PFSK-1 (cell line): ENCODE results near the gene ZNF669.

Source experiments
- FOXP2 ChIP-seq: optimal IDR thresholded peaks from 2 replicates; pipeline ENCODE3; 2011; ENCODE audit warnings: borderline replicate concordance, control low read depth, inconsistent platforms; ENCODE audit not compliant: insufficient read depth; ENCODE audit errors: extremely low read length, extremely low read depth
- POLR2AphosphoS5 ChIP-seq: IDR thresholded peaks from 2 replicates; pipeline ENCODE4 v1.6.1; 2012; ENCODE audit warnings: low read depth, mild to moderate bottlenecking, control low read depth, low read length, moderate library complexity
- SIN3A ChIP-seq: IDR thresholded peaks from 2 replicates; pipeline ENCODE4 v1.6.1; 2012; ENCODE audit warnings: mild to moderate bottlenecking, low read length, moderate library complexity, borderline replicate concordance; ENCODE audit not compliant: insufficient read depth
- TAF1 ChIP-seq: IDR thresholded peaks from 2 replicates; pipeline ENCODE4 v1.6.1; 2012; ENCODE audit warnings: low read length, control low read depth, borderline replicate concordance; ENCODE audit not compliant: insufficient read depth
- TF ChIP-seq, protein P1 (sequence below), 2 experiments: IDR thresholded peaks; 2 replicates each; pipeline versions ENCODE4 v1.6.1 to v1.8.0; 2011 to 2012; ENCODE audit warnings: low read depth in 2 of 2, low read length in 2 of 2, control low read depth in 1 of 2, inconsistent platforms in 1 of 2, mild to moderate bottlenecking in 1 of 2, moderate library complexity in 1 of 2; ENCODE audit not compliant: insufficient read depth in 1 of 2

Gene ZNF669

DNA sequence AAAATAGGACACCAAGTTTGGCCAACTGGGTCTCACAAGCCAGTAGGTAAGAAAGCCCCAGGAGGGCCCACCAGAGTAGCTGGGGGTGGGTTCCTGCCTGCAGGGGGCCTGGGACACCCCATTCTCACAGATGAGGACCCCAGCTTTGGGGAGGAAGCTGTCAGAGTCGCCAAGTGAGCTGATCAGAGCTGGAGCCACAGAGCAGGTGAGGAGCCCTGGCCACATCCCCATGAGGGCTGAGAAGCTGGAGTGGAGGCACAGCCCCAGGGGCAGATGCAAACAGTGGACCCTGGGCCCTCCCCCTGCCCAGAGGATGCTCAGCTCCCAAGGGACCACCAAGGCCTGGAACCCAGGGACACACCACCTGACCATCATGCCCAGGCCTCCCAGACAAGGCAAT lies 16.9 kb downstream of the ZNF669 start:
- TF ChIP-seq SIN3A (no peak), FOXP2 (no peak), TAF1 (no peak), POLR2AphosphoS5 (no peak)
- TF ChIP-seq, protein P1, sequence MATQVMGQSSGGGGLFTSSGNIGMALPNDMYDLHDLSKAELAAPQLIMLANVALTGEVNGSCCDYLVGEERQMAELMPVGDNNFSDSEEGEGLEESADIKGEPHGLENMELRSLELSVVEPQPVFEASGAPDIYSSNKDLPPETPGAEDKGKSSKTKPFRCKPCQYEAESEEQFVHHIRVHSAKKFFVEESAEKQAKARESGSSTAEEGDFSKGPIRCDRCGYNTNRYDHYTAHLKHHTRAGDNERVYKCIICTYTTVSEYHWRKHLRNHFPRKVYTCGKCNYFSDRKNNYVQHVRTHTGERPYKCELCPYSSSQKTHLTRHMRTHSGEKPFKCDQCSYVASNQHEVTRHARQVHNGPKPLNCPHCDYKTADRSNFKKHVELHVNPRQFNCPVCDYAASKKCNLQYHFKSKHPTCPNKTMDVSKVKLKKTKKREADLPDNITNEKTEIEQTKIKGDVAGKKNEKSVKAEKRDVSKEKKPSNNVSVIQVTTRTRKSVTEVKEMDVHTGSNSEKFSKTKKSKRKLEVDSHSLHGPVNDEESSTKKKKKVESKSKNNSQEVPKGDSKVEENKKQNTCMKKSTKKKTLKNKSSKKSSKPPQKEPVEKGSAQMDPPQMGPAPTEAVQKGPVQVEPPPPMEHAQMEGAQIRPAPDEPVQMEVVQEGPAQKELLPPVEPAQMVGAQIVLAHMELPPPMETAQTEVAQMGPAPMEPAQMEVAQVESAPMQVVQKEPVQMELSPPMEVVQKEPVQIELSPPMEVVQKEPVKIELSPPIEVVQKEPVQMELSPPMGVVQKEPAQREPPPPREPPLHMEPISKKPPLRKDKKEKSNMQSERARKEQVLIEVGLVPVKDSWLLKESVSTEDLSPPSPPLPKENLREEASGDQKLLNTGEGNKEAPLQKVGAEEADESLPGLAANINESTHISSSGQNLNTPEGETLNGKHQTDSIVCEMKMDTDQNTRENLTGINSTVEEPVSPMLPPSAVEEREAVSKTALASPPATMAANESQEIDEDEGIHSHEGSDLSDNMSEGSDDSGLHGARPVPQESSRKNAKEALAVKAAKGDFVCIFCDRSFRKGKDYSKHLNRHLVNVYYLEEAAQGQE (IDR thresholded peaks at IDR 0.05; ENCODE audit: insufficient read depth in 1 of 2, low read depth in 2 of 2, low read length in 2 of 2), result no peak

DNA sequence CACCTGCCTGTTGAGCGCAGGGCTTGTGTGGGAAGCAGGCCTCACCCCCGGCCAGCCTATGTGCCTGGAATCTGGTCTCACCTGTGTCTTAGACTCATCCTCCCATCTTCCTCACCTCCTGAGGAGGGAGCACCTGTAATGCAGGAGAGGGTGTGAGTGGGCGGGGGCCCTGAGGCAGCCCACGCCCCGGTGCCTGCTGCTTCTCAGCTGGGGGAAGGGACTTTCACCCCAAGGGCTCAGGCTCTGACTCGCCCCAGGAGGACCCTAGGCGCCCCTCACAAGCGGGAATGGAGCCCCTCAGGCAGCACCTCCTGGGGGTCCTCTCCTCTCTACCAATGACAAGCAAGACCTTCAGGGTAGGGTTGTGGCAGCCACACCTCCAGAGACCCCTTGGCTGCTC lies 18.8 kb downstream of the ZNF669 start:
- TF ChIP-seq TAF1, result no peak
- TF ChIP-seq SIN3A, result no peak
- no peak for TF ChIP-seq POLR2AphosphoS5
- TF ChIP-seq FOXP2, result no peak
- TF ChIP-seq, protein P1 (IDR thresholded peaks at IDR 0.05; ENCODE audit: insufficient read depth in 1 of 2, low read depth in 2 of 2, low read length in 2 of 2), result no peak

DNA sequence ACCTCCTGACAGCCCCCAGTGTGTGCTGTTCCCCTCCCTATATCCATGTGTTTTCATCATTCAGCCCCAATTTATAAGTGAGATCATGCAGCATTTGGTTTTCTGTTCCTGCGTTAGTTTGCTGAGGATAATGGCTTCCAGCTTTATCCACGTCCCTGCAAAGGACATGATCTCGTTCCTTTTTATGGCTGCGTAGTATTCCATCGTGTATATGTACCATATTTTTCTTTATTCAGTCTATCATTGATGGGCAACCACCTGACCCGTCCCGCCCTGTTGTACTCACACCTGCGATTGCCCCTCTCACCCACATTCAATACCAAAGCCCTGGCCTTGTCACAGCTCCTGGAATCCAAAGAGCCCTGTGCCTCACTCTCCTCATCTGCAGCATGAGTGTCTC lies 19.4 kb downstream of the ZNF669 start:
- no peak for TF ChIP-seq SIN3A
- no peak for TF ChIP-seq FOXP2
- TF ChIP-seq, protein P1 (IDR thresholded peaks at IDR 0.05; ENCODE audit: insufficient read depth in 1 of 2, low read depth in 2 of 2, low read length in 2 of 2), result no peak
- no peak for TF ChIP-seq POLR2AphosphoS5
- no peak for TF ChIP-seq TAF1

DNA sequence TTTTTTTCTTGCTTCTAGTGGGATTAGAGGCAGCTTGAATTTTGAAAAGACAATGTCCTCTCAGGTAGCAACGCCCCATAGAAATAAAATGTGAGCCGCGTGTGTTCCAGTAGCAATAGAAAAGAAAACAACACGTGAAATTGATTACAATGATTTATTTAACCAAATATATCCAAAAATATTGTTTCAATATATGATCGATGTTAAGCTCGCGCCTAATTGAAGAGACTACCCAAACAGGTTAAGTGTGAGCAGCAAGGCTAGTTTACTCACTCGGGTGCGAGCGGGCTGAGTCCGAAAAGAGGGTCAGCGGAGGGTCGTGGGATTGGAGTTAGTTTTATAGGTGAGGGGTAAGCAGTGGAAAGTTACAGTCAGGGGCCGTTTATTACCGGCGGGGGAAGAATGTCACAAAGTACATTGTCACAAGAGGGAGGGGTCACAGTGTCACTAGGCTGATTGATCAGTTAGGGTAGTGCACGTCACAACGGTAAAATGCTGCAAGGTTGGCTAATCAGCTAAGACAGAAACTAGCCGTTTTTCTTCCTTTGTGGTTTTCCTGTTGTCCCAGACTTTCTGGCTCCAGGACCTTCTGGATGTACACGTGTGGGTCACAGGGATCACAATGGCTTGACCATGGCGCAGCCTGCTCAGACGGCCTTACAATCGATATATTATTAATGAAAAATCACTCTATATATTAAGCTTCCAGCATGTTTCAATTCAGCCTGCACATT lies 24.8 kb downstream of the ZNF669 start:
- TF ChIP-seq, protein P1 (IDR thresholded peaks at IDR 0.05; ENCODE audit: insufficient read depth in 1 of 2, low read depth in 2 of 2, low read length in 2 of 2), result no peak
- TF ChIP-seq TAF1 (no peak), FOXP2 (no peak), POLR2AphosphoS5 (no peak), SIN3A (no peak)
